Immature natural killer cell (primary cell): ENCODE results near the gene GABBR2. TPM values are rescaled to one million over a fixed set of nuclear protein-coding genes. Genes with fewer than 3 reads are reported as not detected.
"Not testable (repeated sequence)": the region's sequence is repeated elsewhere in the genome, so short reads cannot be mapped to it uniquely, and the experiment has no call there.

Experiments
- DNase-seq, 3 donors: peaks; one replicate each; pipeline ENCODE4 v3.0.0; 2022; ENCODE audit warnings: mixed read lengths in 1 of 3
- H3K27ac Mint-ChIP-seq, 6 donors: one replicate each; pipeline ENCODE4 v1.8.0; 2020; ENCODE audit warnings: mixed read lengths in 6 of 6, mild to moderate bottlenecking in 5 of 6, inconsistent platforms in 4 of 6, moderate library complexity in 3 of 6
- H3K27me3 Mint-ChIP-seq, 3 donors: one replicate each; pipeline ENCODE4 v1.8.0; 2020 to 2021; ENCODE audit warnings: low read depth in 3 of 3, mild to moderate bottlenecking in 3 of 3, mixed read lengths in 3 of 3, moderate library complexity in 3 of 3, inconsistent platforms in 1 of 3
- H3K36me3 Mint-ChIP-seq, 3 donors: one replicate each; pipeline ENCODE4 v1.8.0; 2020; ENCODE audit warnings: mixed read lengths in 3 of 3, inconsistent platforms in 2 of 3, mild to moderate bottlenecking in 2 of 3
- H3K4me1 Mint-ChIP-seq, 2 donors: one replicate each; pipeline ENCODE4 v1.8.0; 2020; ENCODE audit warnings: inconsistent platforms in 2 of 2, mild to moderate bottlenecking in 2 of 2, mixed read lengths in 2 of 2, moderate library complexity in 1 of 2
- H3K4me3 Mint-ChIP-seq, 5 donors: one replicate each; pipeline ENCODE4 v1.8.0; 2020; ENCODE audit warnings: mild to moderate bottlenecking in 5 of 5, mixed read lengths in 5 of 5, inconsistent platforms in 3 of 5, moderate library complexity in 3 of 5
- H3K9me3 Mint-ChIP-seq, 6 donors: one replicate each; pipeline ENCODE4 v1.8.0; 2020; ENCODE audit warnings: mild to moderate bottlenecking in 6 of 6, mixed read lengths in 6 of 6, inconsistent platforms in 4 of 6, moderate library complexity in 3 of 6
- polyA plus RNA-seq, 3 donors: library from polyadenylated mRNA; unstranded; fragments of 300-500 nt; fragmentation: Illumina TruSeq; gene quantifications; one replicate each; pipeline ENCODE4 v1.2.3, GENCODE V29; 2021

The GABBR2 gene
- polyA plus RNA-seq, 3 donors from 2014 or later = not detected

DNA sequence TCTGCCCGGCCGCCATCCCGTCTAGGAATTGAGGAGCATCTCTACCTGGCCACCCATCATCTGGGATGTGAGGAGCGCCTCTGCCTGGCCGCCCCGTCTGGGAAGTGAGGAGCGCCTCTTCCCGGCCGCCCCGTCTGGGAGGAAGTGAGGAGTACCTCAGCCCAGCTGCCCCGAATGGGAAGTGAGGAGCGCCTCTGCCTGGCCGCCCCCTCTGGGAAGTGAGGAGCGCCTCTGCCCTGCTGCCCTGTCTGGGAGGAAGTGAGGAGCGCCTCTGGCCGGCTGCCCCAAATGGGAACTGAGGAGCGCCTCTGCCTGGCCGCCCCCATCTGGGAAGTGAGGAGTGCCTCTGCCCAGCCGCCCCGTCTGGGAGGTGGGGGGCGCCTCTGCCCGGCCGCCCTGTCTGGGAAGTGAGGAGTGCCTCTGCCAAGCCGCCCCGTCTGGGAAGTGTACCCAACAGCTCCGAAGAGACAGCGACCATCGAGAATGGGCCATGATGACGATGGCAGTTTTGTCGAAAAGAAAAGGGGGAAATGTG is 244.5 kb downstream of the GABBR2 start:
- H3K27ac Mint-ChIP-seq, H3K36me3 Mint-ChIP-seq, H3K27me3 Mint-ChIP-seq, H3K4me3 Mint-ChIP-seq, DNase-seq, H3K4me1 Mint-ChIP-seq: not testable (repeated sequence)
- peaks cover 12 to 35% (median 18%) of the 10 kb centered on the region in 6 donors for H3K9me3 Mint-ChIP-seq

GRCh38 chr9:98462310-98462709 is 246.4 kb downstream of the GABBR2 start:
- Mint-ChIP-seq H3K4me1 (no peaks in the 10 kb centered on the region), H3K27ac (no peak overlapping the region), H3K27me3 (peaks cover 0 to 9% (median 4%) of the 10 kb centered on the region in 3 donors), H3K36me3 (peaks cover 0 to 3% (median 0%) of the 10 kb centered on the region in 3 donors), H3K4me3 (no peak overlapping the region), H3K9me3 (peaks cover 12 to 41% (median 20%) of the 10 kb centered on the region in 6 donors)
- no peak for DNase-seq

- Mint-ChIP-seq H3K9me3 (peaks cover 11 to 41% (median 20%) of the 10 kb centered on the region in 6 donors), H3K36me3 (peaks cover 0 to 3% (median 0%) of the 10 kb centered on the region in 3 donors), H3K4me1 (no peaks in the 10 kb centered on the region), H3K4me3 (no peak overlapping the region), H3K27ac (no peak overlapping the region), H3K27me3 (peaks cover 2 to 9% (median 6%) of the 10 kb centered on the region in 3 donors)
- no peak for DNase-seq
These were observed 248.0 kb downstream of the GABBR2 start for GRCh38 chr9:98460704-98461103.

- H3K36me3 Mint-ChIP-seq = peaks cover 0 to 3% (median 0%) of the 10 kb centered on the region in 3 donors
These were observed 250.9 kb downstream of the GABBR2 start for GRCh38 chr9:98457726-98458370.

DNA sequence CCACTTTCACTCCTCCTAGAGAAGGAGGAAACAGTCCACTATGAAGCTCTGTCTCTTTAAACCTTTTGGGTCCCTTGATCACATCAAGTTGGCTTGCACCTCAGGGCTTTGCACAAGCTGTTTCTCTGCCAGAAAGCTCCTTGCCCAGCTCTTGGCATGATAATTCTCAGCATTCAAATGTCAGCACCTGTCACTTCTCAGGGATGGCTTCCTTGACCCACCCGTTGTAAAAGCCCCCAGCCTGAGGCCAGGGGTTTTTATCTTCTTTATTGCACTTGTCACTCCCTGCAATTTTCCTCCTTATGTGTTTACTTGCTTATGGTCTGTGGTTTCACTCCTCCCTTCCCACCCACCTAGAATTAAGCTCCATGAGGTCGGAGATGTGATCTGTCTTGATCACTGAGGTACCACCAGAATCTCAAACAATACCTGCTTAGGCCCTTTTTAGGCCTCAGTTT is 252.6 kb downstream of the GABBR2 start:
- no peaks in the 10 kb centered on the region for H3K4me1 Mint-ChIP-seq
- no peak overlapping the region for H3K27ac Mint-ChIP-seq
- no peak for DNase-seq
- H3K36me3 Mint-ChIP-seq = no peaks in the 10 kb centered on the region
- H3K9me3 Mint-ChIP-seq = peaks cover 7 to 22% (median 14%) of the 10 kb centered on the region in 6 donors
- H3K27me3 Mint-ChIP-seq = peaks cover 2 to 19% (median 6%) of the 10 kb centered on the region in 3 donors
- H3K4me3 Mint-ChIP-seq = no peak overlapping the region

More at GRCh38 chr9:98457726-98458370, 250.9 kb downstream of the GABBR2 start:
- Mint-ChIP-seq H3K4me1 (no peaks in the 10 kb centered on the region), H3K9me3 (peaks cover 10 to 39% (median 16%) of the 10 kb centered on the region in 6 donors), H3K4me3 (no peak overlapping the region), H3K27ac (no peak overlapping the region), H3K27me3 (peaks cover 2 to 13% (median 6%) of the 10 kb centered on the region in 3 donors)
- DNase-seq = no peak

DNA sequence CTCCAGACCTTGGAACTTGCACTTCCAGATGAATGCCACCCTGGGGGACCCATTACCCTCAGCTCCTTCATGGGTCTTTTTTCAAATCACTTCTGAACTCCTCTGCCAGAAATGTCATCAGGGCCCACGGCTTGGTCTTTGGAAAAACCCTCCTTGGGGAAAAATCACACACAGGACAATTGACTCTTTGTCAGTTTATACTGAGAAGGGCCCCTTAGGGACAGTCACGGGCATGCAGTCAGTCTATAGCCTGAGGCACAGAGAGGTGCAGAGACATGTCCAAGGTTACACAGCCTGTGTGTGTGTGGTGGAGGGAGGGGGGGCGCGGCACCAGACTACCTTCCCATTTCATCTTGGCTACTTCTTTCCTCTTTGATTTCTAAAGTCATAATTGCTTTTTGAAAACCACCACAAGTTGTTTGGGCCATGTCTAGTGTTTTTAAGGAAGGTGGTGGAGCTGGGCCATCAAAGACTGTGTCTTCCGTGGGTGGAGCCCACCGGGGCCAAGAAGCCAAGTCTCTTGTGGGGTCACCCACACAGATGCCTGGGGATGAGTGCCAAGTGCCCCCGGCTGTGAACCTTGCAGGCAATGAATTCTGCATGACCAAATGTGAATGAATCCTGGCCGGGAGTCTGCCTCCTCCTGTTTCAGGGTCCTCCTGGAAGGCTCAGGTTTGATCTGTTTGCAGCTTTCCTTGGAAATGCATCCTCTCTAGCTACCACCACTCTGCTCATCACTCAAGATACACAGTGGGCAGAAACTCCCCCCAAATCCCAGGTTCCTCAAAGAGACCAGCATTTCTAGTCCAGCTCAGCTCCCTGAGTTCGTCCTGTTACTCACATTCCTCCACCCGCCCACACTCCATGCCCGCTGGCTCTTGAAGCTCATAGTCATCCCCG is 253.2 kb downstream of the GABBR2 start:
- no peak for DNase-seq
- Mint-ChIP-seq H3K36me3 (no peaks in the 10 kb centered on the region), H3K4me3 (no peak overlapping the region), H3K4me1 (no peaks in the 10 kb centered on the region), H3K9me3 (peaks cover 5 to 16% (median 8%) of the 10 kb centered on the region in 6 donors), H3K27ac (no peak overlapping the region), H3K27me3 (peaks cover 2 to 19% (median 6%) of the 10 kb centered on the region in 3 donors)

DNA sequence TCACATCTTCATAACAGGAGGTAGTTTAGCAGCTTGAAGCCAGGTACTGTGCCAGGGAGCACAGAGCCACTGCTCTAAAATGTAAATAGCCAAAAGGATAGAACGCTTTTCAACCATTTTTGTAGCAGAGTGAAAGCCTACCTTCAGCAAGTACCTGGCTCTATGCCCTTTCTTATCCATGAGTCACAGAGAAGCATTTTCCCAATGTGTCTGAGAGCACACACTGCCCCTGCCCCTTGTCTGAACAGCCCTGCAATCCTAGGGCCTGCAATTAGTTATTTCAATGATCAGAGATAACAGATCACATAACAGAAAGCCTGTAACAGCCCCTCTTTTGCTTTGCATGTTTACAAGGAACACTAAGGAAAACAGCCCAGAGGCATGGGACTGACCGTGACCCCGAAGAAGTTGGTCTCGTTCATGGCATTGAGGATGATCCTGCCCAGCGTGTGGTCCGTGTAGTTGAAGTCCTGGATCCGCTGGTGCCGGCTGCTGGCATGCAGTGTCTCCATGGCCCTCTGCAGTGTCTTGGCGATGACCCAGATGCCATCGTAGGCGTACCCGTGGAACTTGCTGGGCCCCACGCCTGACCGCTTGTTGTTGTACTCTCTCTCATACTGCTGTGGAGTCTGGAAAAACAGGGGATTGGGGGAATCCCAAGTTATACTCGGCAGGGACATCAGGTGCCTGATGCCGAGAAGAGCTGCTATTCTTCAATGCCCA is 255.0 kb downstream of the GABBR2 start:
- Mint-ChIP-seq H3K4me3 (no peak overlapping the region), H3K27ac (no peak overlapping the region), H3K4me1 (no peaks in the 10 kb centered on the region), H3K27me3 (peaks cover 4 to 14% (median 6%) of the 10 kb centered on the region in 3 donors), H3K36me3 (no peaks in the 10 kb centered on the region), H3K9me3 (peaks cover 0 to 1% (median under 1%) of the 10 kb centered on the region in 6 donors)
- DNase-seq = no peak

GRCh38 chr9:98451576-98451975 is 257.2 kb downstream of the GABBR2 start:
- H3K36me3 Mint-ChIP-seq = no peaks in the 10 kb centered on the region
- no peak overlapping the region for H3K4me3 Mint-ChIP-seq
- H3K27me3 Mint-ChIP-seq = peaks cover 0 to 9% (median 4%) of the 10 kb centered on the region in 3 donors
- no peaks in the 10 kb centered on the region for H3K9me3 Mint-ChIP-seq
- H3K4me1 Mint-ChIP-seq = no peaks in the 10 kb centered on the region
- no peak for DNase-seq
- H3K27ac Mint-ChIP-seq = no peak overlapping the region

DNA sequence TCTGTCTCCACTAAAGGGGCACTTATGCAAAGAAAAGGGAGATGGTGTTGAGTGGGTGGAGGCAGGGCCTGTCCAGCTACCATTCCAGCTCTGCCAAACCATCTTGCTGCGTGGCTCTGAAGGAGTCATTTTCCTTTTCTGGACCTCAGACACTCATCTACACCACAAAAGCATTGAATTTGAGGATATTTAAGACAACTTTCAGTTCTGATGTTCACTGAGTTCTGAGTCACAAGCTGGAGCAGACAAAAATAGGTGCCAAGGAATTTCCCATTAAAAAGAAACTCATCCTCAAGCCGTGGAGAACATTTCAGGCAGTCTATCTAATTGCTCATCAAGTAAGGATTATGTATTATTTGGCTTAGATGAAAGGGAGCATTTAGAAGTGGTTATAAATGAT is 258.2 kb downstream of the GABBR2 start:
- Mint-ChIP-seq H3K4me1 (no peaks in the 10 kb centered on the region), H3K27ac (no peak overlapping the region), H3K9me3 (no peaks in the 10 kb centered on the region), H3K4me3 (no peak overlapping the region), H3K27me3 (peaks cover 0 to 14% (median 4%) of the 10 kb centered on the region in 3 donors), H3K36me3 (no peaks in the 10 kb centered on the region)
- no peak for DNase-seq

GRCh38 chr9:98449871-98450270 is 258.9 kb downstream of the GABBR2 start:
- DNase-seq = no peak
- H3K27ac Mint-ChIP-seq = no peak overlapping the region
- H3K36me3 Mint-ChIP-seq = no peaks in the 10 kb centered on the region
- H3K27me3 Mint-ChIP-seq = peaks cover 0 to 14% (median 6%) of the 10 kb centered on the region in 3 donors
- H3K4me3 Mint-ChIP-seq = no peak overlapping the region
- no peaks in the 10 kb centered on the region for H3K9me3 Mint-ChIP-seq
- no peaks in the 10 kb centered on the region for H3K4me1 Mint-ChIP-seq

DNA sequence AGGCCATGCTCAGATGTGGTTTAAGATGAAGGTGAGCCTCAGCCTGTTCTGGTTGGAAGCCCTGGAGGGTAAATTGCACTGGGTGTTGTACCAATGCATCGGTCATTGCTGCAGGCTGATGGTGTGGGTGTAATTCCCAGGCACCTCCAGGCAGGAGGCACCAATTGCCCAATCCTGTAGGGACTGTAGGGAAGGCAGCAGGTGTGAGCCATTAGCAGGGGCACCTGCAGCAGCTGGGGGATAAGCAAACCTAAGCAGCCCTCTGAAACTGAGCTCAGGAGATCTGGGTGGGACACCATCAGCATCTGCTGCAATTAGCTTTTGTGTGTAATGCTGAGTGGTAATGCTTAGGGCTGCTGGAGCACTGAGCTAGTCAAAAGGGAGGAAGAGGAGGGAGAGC is 263.2 kb downstream of the GABBR2 start:
- Mint-ChIP-seq H3K4me3 (no peak overlapping the region), H3K4me1 (no peaks in the 10 kb centered on the region), H3K9me3 (no peaks in the 10 kb centered on the region), H3K27ac (no peak overlapping the region), H3K27me3 (peaks cover 0 to 7% (median 4%) of the 10 kb centered on the region in 3 donors), H3K36me3 (no peaks in the 10 kb centered on the region)
- DNase-seq = no peak

GRCh38 chr9:98444601-98445000 is 264.1 kb downstream of the GABBR2 start:
- H3K9me3 Mint-ChIP-seq = no peaks in the 10 kb centered on the region
- H3K4me1 Mint-ChIP-seq = no peaks in the 10 kb centered on the region
- H3K27ac Mint-ChIP-seq = no peak overlapping the region
- no peak overlapping the region for H3K4me3 Mint-ChIP-seq
- peaks cover 0 to 7% (median 4%) of the 10 kb centered on the region in 3 donors for H3K27me3 Mint-ChIP-seq
- H3K36me3 Mint-ChIP-seq = no peaks in the 10 kb centered on the region
- no peak for DNase-seq

DNA sequence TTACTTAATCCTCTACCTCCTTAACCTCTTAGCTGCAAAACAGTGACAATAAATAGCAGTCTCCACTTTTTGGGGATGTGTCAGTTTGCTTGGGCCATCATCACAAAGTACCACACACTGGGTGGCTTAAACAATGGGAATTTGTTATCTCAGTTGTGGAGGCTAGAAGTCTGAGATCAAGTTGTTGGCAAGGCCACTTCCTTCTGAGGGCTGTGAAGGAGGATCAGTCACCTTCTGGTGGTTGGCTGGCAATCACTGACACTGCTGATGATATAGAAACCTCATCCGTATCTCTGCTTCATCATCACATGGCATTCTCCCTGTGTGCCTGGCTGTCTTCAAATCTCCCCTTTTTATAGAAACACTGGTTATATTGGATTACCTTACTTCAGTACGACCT is 266.2 kb downstream of the GABBR2 start:
- Mint-ChIP-seq H3K4me1 (no peaks in the 10 kb centered on the region), H3K36me3 (no peaks in the 10 kb centered on the region), H3K27me3 (peaks cover 0 to 5% (median 4%) of the 10 kb centered on the region in 3 donors), H3K27ac (no peak overlapping the region), H3K9me3 (no peaks in the 10 kb centered on the region), H3K4me3 (no peak overlapping the region)
- no peak for DNase-seq
